GM13977 (cell line): ENCODE measurements around the gene MAPT.

ENCODE experiments used
- DNase-seq: peaks from one replicate; pipeline ENCODE4 v3.0.0; 2012; ENCODE audit warnings: low spot score
- in situ Hi-C: fragments of 300-500 bp; cut with MboI; formaldehyde crosslinking; loops from one replicate; pipeline ENCODE4 v1.12.0; 2022; ENCODE audit warnings: low sequenced_read_pairs, low pct_unique_long_range_greater_than_20kb, mixed read lengths, inconsistent platforms; ENCODE audit not compliant: unreplicated experiment
- TF ChIP-seq, protein P1 (sequence below): IDR thresholded peaks from 2 replicates; pipeline ENCODE4 v1.5.1; 2012; ENCODE audit warnings: mild to moderate bottlenecking, control low read depth; ENCODE audit not compliant: insufficient read depth; ENCODE audit errors: extremely low read depth, missing control alignments

Gene MAPT

GRCh38 chr17:45982791-45983613 lies 88.6 kb downstream of the MAPT start:
- TF ChIP-seq, protein P1, sequence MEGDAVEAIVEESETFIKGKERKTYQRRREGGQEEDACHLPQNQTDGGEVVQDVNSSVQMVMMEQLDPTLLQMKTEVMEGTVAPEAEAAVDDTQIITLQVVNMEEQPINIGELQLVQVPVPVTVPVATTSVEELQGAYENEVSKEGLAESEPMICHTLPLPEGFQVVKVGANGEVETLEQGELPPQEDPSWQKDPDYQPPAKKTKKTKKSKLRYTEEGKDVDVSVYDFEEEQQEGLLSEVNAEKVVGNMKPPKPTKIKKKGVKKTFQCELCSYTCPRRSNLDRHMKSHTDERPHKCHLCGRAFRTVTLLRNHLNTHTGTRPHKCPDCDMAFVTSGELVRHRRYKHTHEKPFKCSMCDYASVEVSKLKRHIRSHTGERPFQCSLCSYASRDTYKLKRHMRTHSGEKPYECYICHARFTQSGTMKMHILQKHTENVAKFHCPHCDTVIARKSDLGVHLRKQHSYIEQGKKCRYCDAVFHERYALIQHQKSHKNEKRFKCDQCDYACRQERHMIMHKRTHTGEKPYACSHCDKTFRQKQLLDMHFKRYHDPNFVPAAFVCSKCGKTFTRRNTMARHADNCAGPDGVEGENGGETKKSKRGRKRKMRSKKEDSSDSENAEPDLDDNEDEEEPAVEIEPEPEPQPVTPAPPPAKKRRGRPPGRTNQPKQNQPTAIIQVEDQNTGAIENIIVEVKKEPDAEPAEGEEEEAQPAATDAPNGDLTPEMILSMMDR: no peak
- in situ Hi-C loops: no loop called here
- DNase-seq: no peak

GRCh38 chr17:45983614-45984310 lies 89.4 kb downstream of the MAPT start:
- DNase-seq: no peak
- TF ChIP-seq, protein P1: no peak
- in situ Hi-C loops: no loop called here

GRCh38 chr17:45984368-45984767 lies 90.0 kb downstream of the MAPT start:
- no peak for DNase-seq
- TF ChIP-seq, protein P1: no peak
- in situ Hi-C loops: no loop called here

DNA sequence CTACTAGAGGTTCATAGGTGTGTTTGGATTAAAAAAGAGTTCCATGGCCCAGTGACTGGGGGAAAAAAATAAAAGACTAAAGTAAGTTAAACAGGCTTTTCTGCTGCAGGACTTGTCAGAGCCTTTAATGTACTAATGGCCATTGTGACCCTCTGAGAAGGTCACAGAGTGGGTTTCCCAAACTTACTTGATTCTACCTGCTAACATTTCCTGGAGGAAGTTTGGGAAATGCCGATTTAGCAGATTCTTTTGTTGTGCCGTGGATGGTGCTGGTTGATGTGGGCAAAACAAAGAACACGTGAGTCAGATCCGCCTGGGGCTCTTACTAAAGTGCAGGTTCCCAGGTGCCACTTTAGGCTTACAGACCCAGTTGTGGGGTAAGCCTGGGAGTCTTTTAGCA lies 91.1 kb downstream of the MAPT start:
- in situ Hi-C loops: no loop called here
- TF ChIP-seq, protein P1: no peak
- DNase-seq: no peak

GRCh38 chr17:45986056-45986455 lies 91.7 kb downstream of the MAPT start:
- DNase-seq: no peak
- TF ChIP-seq, protein P1: no peak
- in situ Hi-C loops: no loop called here

- TF ChIP-seq, protein P1: no peak
- no peak for DNase-seq
- in situ Hi-C loops: no loop called here
Measured at GRCh38 chr17:45987706-45988105, 93.4 kb downstream of the MAPT start.
